ENCODE measurements around the gene MCM3.

Gene MCM3

DNA sequence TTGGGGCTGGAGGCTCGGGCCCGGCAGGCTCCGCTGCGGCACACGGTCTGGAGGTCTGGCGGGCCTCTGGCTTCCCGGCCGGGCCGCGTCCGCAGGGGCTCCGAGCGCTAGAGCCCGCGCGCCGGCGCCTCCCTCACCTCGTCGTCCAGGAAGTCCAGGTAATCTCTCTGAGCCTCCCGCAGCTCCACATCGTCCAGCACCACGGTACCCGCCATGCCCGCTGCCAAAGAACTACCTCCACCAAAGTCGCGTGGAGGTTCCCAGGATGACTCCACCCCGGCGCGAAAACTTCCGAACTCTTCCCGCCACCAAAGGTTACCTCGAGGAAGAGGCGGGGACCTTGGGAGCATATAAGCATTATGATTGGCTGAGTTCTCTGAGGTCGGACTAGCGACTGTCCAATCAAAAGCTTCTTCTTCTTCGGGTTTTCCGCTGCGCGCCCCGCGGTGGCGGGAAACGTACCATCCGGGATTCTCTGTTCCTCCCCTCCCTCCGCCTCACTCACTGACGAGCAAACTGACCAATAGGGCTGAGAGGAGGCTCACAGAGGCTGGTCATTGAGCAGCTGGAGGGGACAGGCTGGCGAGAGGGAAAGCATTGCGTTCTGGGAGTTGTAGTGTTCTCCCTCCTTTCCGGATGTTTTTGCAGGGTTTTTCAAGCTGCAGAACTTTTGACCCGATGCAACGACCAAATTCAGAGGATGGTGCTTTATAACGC, at the start of gene MCM3:
Gene MCM3, minus strand, starts transcription at position 283 of the 717 bp plus-strand sequence. Its CDS starts 68 bp downstream, at position 215.
- DNase-seq: peak; percentile 76 to 99 (median 98)

DNA sequence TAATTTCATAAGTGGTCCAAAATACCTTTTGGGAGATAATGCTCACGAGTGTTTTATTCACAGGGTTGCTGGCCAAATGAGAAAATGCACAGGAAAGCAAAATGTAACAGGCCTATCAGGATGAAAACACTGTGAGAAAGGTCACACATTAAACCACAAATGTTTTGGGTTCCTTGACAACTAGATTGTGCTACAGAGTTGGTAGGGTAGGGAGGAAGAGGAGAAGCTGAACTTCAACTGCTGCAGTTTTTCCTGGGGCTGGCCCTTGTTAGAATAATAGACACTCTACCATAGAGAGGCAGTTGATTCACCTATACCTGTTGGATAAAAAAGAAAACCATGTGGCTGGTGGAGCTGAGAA, 49.3 kb upstream of the MCM3 start:
- DNase-seq: no peak

DNA sequence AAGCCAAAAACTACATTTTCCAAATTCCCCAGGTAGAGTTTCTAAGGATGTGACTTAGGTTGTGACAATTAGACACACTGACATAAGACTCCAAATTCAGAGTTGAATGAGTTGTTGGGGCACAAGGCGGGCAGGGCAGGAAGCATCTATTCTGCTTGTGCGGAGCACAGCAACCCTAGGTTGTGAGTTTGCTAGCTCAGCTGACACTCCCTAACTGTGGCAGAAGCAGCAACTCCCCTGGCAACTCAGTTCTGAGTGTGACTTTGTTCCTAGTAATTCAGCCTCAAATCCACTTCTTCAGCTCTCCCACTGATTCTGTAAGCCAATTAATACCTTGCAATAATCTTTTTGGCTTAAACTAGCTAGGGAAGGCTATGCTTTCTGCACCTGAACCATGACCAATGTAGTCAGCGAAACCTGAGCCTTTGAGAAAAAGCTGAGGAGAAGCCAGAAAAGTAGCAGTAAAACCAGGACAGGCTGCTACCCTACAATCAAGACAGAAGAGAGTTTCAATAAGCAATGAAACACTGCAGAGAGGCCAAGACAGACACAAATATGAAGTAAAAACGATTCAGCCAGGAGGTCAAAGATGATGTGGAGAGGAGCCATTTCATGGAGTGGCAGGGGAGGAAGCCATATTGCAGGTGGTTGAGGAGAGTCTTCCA, 47.4 kb upstream of the MCM3 start:
- no peak for DNase-seq

DNA sequence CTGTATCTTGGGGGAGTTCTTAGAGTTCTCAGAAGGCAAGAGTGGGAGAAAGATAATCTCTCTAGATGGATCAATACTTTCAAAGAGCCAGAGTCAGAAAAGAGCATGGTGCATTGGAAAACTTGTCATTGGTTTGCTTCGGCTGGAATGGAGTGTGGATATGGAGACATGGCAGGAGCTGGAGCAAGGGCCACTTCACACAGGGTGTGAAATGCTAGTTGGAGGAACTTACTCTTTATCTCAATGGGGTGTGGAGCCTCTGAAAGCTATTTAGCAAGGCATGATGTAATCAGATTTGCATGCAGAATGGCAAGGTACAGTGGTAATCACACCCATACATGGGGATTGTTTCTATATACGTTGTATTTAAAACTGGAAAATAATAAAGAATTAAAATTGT, 45.9 kb upstream of the MCM3 start:
- DNase-seq: no peak

DNA sequence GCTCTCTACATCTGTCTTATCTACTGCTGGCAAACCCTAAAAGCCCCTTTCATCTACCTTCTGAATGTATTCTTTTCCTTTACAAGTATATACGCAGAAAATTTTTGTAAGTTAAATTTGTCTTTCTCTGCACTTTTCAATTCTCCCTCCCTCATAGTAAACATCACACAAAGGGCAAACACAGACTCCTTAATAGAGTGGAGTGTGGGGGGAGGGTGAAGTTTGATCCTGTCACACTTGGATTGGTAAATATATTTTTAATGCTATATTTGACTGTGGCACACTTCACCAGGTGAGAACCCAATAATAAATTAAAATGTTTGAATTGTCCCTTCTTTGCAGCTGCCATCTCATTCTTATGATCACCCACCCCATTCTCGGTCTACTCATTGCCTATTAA, 44.2 kb upstream of the MCM3 start:
- no peak for DNase-seq

DNA sequence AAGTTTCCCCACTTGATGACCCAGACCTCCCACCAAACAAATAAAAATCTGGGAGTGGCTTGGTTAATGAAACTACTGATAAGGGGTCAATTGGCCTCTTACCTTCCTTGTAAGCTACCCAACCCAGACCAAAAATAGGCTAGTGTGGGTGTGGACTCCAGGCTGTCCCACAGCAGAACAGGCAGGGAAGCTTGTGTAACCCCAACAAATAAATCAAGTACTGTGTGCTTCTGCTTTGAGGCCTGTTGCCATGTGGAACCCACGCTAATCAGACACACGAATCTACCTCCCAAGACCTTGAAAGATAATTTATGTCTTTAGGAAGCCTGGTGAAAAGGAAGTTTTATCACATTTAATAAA, 43.7 kb upstream of the MCM3 start:
- no peak for DNase-seq

DNA sequence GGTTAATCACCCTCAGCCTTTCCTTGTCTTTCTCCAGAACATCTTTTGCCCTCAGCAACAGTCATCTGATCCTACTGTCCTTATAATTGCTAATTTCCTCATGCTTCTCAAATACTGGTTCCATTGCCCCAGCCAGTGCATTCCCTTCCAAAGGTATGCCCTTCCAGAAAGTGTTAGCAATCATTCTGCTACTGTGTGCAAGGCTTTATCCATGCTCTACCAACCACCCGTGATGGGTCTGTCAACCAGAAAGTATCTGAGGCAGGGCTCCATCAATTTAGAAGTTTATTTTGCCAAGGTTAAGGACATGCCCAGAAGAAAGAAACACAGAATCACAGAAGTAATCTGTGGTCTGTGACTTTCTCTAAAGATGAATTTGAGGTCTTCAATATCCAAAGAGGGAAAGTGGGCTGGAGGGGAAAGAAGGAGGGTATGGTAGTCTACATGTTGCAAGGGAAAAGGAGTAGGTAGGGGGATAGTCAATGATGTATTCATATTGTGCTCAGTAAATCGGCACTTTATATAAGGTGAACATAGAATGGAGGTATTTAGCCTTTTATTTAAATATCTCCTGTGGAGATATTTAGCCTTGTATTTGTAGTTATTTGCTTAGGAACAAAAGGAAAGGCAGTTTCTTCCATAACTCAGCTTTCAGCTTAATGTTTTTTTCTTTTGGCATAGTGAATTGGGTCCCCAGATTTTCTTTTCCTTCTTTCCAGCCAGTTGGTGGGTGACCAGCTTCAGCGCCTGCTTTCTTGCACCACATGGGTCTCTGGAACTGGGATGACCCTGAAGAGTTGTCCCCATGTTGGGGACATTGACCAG, 42.2 kb upstream of the MCM3 start:
- DNase-seq: no peak

DNA sequence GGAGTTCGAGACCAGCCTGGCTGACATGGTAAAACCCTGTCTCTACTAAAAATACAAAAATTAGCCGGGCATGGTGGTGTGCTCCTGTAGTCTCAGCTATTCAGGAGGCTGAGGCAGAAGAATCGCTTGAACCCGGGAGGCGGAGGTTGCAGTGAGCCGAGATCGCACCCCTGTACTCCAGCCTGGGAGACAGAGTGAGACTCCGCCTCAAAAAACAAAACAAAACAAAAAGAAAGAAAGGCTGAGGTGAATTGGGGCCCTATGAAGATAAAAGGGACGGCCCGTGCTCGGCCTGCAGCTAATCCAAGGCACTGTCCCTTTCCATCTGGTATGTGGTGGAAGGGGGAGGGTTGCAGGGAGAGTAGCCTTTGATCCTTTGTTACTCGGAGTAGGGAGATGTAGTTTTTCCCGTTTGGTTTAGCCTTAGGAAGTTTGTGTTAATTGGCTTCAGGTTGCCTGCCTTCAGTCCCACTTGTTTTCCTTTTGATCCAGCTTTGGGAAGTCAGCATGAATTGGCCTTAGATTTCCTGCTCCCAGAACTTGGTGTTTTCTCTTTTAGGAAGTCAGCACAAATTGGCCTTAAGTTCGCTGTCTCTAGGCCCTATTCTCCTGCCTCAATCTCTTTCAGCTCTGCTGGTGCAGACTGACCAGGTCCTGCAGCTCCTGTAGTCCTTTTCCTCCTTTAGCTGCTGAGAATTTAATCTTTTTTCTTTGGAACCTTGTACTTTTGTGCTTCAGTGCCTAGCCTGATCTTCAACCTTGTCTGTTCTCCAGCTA, 41.3 kb upstream of the MCM3 start:
- DNase-seq: peak in 1 of 58 donors; percentile 17

DNA sequence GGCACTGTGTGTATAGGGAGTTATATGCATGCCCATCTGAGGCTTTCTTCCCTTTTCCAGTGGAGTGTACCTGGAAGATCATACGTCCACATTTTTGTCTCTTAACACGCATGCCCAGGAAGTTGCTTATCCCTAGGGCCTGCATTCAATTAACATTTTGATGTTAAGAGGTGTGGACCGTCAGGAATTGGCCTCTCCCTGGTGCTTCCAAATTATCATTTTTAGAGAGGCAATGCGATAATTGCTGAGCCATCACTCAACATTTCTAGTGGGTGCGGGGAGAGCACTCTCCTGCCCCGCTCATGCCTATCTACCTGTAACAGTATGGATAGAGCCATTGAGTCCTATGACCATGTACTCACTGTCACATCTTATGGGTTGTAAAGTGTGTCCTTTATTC, 39.6 kb upstream of the MCM3 start:
- DNase-seq: no peak

DNA sequence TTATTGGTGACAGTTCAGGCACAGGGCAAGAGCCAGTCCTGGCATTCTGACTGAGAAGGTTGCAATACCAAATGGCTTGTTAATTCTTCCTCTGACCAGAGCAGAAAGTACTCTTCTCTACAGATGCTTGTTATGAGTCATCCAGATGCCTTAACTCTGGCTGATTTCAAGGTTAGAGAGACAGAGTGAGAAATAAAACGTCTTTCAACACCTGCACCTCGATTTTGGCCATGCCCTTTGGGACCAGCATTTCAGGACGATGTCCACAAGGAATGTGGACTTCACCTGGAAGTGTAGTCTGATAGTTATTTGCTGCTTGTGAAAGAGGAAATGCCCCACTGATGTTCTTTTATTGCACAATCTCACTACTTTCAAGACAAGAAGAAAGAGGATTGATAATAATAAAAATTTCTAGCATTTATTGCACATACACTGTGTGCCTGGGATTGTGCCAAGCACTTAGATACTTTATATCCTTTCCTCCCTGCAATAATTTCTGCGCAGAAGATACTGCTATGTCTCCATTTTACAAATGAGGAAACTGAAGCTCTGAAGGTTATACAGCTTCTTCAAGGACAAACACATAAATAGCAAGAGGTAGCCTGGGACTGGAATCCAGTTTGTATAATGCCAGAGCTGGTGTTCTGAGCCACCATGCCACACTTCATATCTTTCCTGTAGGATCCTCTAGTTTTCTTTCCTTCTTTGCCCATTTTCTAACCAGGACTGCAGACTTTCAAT, 33.5 kb upstream of the MCM3 start:
- DNase-seq: no peak

DNA sequence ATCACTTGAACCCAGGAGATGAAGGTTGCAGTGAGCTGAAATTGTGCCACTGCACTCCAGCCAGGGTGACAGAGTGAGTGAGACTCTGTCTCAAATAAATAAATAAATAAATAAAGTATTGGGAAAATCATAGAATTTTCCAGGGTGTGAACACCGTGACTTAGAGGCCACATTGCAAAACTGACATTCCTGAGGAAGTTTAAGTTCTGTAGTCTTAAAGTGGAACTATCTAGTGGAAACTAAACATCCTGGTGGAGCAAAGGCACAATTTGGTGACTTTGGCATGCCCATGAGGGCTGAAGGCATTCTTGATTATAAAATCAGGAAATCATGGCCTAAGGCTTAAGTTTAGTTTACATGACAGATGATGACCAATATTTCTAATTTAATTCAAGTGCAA, 32.7 kb upstream of the MCM3 start:
- DNase-seq: no peak

DNA sequence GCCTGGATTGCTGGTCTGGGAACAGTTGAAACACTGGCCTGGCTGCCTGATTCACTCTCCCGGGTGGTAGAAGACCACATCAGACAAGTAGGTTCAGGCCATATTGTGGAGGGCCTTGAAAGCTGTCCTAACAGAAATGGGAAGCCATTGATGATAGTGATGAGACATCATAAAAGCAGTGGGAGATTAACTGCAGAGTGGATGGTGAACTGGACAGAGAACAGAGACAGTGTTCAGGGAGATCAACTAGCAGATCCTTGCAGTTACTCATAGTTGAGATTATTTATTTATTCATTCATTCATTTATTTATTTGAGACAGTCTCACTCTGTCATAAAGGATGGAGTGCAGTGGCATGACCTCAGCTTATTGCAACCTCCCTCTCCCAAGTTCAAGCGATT, 30.2 kb upstream of the MCM3 start:
- DNase-seq: no peak

DNA sequence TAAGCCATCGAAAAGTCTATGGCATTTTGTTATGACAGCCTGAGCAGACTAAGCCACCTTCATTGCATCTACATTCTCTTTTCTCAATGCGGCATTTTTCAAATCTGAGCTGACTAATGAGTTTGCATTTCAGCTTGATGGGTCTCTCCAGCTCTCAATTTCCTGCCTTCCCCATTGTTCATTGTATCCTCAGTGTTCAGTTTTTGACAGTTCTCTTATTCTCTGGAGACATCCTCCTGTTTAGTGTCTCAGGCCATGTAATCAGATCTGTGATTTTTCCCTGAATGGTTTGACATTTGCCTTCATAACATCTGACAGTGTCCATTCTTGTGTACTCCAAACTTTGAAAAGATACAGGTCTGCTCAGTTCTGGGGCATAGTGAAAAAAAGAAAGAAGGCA, 27.9 kb upstream of the MCM3 start:
- DNase-seq: peak in 1 of 58 donors; percentile 24

DNA sequence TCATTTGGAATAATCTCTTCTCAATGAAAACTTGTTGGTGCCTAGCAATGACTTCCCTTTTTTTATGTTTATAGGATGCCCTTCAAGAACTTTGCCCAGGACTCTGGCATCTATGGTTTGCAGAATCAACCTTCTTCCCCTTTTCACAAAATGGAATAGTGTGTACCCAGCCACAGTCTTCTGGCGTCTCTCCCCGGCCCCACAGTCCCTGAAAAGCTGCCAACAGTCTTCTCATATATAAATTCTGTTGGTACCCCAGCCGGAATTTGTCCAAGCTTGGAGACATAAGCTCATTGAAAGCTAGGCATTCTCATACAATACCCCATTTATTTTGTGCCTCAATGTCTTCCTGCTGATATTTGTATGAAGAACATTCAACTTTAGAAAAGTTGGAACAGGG, 26.4 kb upstream of the MCM3 start:
- peak in 45 of 58 donors; percentile 2 to 85 (median 32) for DNase-seq

DNA sequence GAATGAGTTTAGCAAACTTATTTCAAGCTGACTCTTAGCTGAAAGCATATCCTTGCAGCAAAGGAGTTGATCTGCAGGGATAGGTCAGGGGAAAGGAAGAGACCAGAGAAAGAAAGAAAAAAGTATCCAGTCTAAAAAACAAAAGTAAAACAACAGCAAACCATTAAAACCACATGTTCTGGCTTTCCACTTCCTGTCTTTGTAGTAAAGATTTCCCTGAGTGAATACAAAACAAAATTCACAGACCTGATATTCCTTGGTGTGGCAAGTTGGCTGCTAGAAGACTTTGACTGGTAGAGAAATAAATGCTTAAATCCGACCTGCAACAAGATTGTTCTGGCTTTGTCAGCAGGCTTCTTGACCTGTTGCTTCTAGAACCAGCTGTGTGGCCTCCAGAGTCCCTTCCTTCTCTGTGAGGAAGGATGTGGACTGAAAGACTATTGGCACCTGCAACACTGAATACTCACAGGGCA, 23.4 kb upstream of the MCM3 start:
- no peak for DNase-seq

DNA sequence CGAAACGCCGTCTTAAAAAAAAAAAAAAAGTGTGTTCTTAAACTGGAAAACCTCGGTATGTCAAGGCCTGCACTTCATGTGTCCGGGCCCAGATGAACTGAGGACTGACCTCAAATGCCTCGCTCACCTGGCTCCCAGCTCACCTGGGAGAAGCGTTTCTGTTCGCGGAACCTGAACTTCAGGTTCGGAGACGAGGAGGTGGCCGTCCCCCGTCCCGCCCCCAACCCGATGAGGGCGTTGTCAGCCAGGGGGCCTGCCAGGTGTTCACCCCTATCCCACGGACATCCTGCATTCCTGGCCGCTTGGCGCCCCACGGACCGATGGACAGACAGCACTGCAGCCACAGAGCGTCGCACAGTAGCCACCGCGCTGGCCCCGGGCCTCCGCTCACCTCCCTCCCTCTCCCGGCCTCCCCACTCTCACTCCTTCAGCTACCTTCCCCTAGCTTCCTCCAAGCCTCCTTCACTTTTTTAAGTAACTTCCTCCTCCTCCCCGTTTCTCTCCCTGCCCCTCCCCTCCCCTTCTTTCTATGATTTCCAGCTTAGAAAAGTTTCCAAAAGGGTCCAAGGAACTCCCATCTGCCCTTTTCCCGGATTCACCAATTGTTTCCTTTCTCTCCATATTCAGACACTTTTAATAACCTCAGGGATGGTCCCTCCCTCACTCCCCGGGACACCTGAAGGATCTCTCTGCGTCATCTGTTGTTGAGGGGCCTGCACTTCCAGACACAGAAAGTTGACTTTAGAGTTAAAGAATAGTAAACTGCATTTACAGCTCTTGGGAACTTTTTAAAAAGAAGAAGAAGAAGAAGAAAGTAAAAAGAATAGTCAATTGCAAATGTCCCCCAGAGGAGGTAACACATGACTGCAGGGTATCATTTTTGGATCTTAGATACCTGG, 22.7 kb upstream of the MCM3 start:
- DNase-seq: peak in 1 of 58 donors; percentile 3

DNA sequence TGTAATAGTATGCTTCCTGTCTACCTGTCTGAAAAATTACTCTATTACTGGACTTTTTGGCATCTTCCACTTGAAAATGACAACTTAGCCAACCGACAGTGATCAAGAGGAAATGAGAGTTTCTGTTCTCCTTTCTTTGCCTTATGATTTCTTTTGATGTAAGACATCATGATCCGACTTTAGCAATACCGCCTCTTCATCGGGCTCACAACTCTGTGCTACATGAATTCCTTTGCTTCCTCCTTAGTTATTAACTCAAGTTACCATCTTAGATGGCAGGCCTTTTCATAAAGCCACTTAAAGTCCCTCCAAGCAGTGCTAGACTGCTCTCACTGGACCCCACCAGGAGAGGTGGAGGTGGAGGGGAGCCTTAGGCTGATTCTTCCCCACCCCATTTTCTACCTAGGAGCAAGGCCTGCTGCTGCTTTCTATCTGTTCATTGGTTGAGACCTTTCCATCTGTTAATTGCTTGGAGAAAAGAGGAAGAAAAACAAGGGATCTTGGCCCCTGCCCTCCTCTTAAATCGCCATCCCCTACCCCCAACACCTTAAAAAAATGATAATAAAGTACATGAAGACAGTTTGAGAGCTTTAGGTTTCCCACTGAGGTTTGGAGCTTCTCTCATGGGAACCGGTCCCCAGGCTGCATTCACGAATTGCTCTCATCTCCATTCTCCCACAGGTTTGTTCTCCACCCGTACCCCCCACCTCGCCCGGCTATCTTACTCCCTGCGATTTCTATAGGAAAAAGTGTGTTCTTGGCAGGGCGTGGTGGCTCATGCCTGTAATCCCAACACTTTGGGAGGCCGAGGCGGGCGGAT, 21.6 kb upstream of the MCM3 start:
- no peak for DNase-seq

DNA sequence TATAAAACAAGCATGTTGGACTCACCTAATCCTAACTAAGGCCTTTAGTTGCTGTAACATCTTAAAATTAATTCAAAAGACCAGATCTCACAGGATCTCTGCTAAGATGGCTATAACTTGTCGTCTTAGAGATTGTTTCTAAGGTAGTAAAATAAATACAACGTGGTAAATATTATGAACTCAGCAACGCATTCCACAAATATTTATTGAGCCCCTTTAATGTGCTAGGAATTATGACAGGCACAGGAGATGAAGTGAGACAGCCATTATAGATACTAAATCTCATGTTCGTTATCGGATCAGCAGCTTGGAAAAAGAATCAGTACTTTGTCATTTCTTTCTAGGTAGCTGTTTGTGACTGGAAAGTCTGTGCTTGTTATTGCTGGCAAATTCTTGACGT, 20.9 kb upstream of the MCM3 start:
- DNase-seq: no peak

DNA sequence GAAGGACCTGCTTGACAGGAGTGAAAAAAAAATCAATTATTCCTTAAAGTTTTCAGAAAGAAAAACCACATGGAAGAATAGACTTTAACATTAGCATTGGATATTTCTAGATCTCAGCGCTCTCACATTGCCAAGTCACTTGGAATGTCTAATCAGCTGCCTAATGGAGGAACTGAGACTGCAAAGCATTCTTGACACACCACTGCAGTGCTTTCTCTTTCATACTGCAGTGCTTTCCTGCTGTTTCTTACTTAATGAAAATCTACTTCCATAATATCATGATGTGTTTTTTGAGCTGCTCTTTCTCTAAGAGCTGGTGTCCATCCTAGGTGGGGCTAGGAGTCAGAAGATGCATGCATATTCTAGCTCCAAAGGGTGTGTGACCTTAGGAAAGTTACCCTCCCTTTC, 20.4 kb upstream of the MCM3 start:
- peak in 2 of 58 donors; percentile 8 to 16 for DNase-seq
